ENCODE measurements around the gene DKC1. TPM values are rescaled to one million over a fixed set of nuclear protein-coding genes. Genes with fewer than 3 reads are reported as not detected.
A peak's percentile ranks its signal among the peaks of the same experiment; 100 is the strongest.

DKC1 gene
- total and polyA plus RNA-seq, 2 of the 4 experiments (the other 2 are of a cell fraction): 49.9 to 63.8 TPM

DNA sequence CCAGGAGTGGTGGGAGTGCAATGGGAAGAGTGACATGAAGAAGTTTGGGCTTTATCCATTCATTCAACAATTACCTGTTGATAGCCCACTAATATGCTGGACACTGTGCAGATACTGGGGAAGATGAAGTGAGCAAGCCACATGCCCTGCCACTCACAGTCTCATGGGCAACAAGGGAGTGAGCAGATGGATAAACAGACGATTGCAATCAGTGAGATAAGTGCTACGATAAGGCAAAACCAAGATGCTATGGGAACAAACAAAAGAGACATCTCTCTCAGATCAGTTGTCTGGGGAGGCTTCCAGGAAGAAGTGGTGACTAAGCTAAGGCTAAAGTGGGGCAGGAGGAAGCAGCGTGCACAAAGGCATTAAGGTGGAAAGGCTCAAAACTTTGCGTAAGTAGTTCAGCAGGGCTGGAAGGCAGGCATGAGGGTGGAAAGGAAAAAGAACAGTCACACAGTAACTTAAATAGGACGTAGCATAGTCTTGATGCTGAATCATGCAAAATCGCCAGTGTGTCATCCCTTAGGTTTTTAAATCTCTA lies 43.5 kb upstream of the DKC1 start:
- Histone ChIP-seq H3K4me3 (ENCODE audit: insufficient read depth, low read depth, low read length) (no peak overlapping the region), H2AK9ac (replicated peaks; ENCODE audit: low read depth, low read length, poor library complexity) (no peak overlapping the region), H3K14ac (replicated peaks; ENCODE audit: low read depth, low read length) (0 out of 2 replicates have a peak overlapping the region, but pooled peaks have one; percentile 2), H4K8ac (ENCODE audit: low read depth in 2 of 2, low read length in 2 of 2) (no peak overlapping the region), H3K18ac (ENCODE audit: low read depth, low read length) (no peak overlapping the region), H2AK5ac (ENCODE audit: low read depth, low read length) (no peak overlapping the region), H2BK120ac (ENCODE audit: low read depth, low read length) (no peak overlapping the region), H3K36me3 (ENCODE audit: control insufficient read depth, insufficient read depth, low read length) (no peaks in the 10 kb centered on the region), H2AFZ (replicated peaks; ENCODE audit: low read length, poor library complexity) (no peak overlapping the region), H3K23ac (ENCODE audit: low read depth, low read length) (no peak overlapping the region), H3K4me2 (ENCODE audit: low read depth, low read length) (peak overlapping the region; percentile 28; the same call in 1 of the 2 replicates), H3K79me1 (ENCODE audit: low read depth in 1 of 2, low read length in 2 of 2) (no peaks in the 10 kb centered on the region), H3K56ac (ENCODE audit: extremely low read depth, insufficient read depth, low read length) (no peak overlapping the region), H3K9me3 (ENCODE audit: control insufficient read depth, insufficient read depth, low read length) (no peaks in the 10 kb centered on the region), H2BK20ac (ENCODE audit: low read depth, low read length) (no peak overlapping the region), H4K91ac (ENCODE audit: insufficient read depth, low read depth, low read length) (no peak overlapping the region), H3K27ac (ENCODE audit: insufficient read depth, low read length) (no peak overlapping the region), H3K9ac (ENCODE audit: low read depth, low read length) (no peak overlapping the region), H4K5ac (ENCODE audit: low read depth, low read length) (no peak overlapping the region), H2BK5ac (ENCODE audit: low read depth, low read length, poor library complexity, severe bottlenecking) (no peak overlapping the region), H3K9me1 (ENCODE audit: insufficient read depth, low read length) (0 out of 2 replicates have a peak, but pooled peaks cover 4% of the 10 kb centered on the region), H3K27me3 (ENCODE audit: control insufficient read depth, insufficient read depth, low read length) (no peaks in the 10 kb centered on the region), H2BK15ac (ENCODE audit: low read depth, low read length) (no peak overlapping the region), H4K20me1 (ENCODE audit: insufficient read depth, low read length) (no peaks in the 10 kb centered on the region; the same call in 1 of the 2 replicates), H3K4me1 (ENCODE audit: control insufficient read depth, insufficient read depth, low read length) (no peaks in the 10 kb centered on the region), H3K4ac (ENCODE audit: low read depth, low read length) (no peak overlapping the region)
- dilution Hi-C loops (cut with HindIII; ENCODE audit: low sequenced_read_pairs, unreplicated experiment): no loop called here
- TF ChIP-seq, protein P1, sequence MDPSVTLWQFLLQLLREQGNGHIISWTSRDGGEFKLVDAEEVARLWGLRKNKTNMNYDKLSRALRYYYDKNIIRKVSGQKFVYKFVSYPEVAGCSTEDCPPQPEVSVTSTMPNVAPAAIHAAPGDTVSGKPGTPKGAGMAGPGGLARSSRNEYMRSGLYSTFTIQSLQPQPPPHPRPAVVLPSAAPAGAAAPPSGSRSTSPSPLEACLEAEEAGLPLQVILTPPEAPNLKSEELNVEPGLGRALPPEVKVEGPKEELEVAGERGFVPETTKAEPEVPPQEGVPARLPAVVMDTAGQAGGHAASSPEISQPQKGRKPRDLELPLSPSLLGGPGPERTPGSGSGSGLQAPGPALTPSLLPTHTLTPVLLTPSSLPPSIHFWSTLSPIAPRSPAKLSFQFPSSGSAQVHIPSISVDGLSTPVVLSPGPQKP (IDR thresholded peaks at IDR 0.05; ENCODE audit: borderline replicate concordance, low read depth, low read length): no peak
- peak; percentile 61 for TF ChIP-seq NFE2L2 (IDR thresholded peaks at IDR 0.05; ENCODE audit: low read depth, low read length)
- peak; percentile 19; the same call in 1 of the 2 replicates for TF ChIP-seq BHLHE40 (IDR thresholded peaks at IDR 0.05; ENCODE audit: low read depth, low read length)
- TF ChIP-seq, protein P2, sequence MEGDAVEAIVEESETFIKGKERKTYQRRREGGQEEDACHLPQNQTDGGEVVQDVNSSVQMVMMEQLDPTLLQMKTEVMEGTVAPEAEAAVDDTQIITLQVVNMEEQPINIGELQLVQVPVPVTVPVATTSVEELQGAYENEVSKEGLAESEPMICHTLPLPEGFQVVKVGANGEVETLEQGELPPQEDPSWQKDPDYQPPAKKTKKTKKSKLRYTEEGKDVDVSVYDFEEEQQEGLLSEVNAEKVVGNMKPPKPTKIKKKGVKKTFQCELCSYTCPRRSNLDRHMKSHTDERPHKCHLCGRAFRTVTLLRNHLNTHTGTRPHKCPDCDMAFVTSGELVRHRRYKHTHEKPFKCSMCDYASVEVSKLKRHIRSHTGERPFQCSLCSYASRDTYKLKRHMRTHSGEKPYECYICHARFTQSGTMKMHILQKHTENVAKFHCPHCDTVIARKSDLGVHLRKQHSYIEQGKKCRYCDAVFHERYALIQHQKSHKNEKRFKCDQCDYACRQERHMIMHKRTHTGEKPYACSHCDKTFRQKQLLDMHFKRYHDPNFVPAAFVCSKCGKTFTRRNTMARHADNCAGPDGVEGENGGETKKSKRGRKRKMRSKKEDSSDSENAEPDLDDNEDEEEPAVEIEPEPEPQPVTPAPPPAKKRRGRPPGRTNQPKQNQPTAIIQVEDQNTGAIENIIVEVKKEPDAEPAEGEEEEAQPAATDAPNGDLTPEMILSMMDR (conservative IDR thresholded peaks at IDR 0.05; ENCODE audit: low read depth, low read length): no peak
- peak; percentile 49 for TF ChIP-seq MAFK (IDR thresholded peaks at IDR 0.05; ENCODE audit: low read depth, low read length)
- TF ChIP-seq CEBPB (IDR thresholded peaks at IDR 0.05; ENCODE audit: low read depth, low read length): peak; percentile 33; the same call in 1 of the 2 replicates
- 40% methylated on average over 1 of the region's 6 CpGs; no CpG with 5 or more reads in 1 of the 2 experiments for WGBS, 2 experiments (ENCODE audit: extremely low coverage in 2 of 2, insufficient read length in 1 of 2)
- ATAC-seq (ENCODE audit: low read depth): peak; percentile 56
- BruUV-seq (replicated peaks): no TSS peak
- POLR2A ChIA-PET (ENCODE audit: unreplicated experiment): no interaction called here
- DNase-seq: peak; percentile 85
- in situ Hi-C loops (cut with MboI; ENCODE audit: low sequenced_read_pairs): no loop called here
- CTCF ChIA-PET: no interaction called here
- intact Hi-C loops (cut with micrococcal nuclease): loop anchor here (10.0 kb wide), 1 partner anchor 1764 kb away; no protein-coding TSS in a partner anchor
